MM.1S (cell line): Measurements from ENCODE around the gene PKHD1.

Experiments
- DNase-seq: peaks from one replicate; pipeline ENCODE4 v3.0.0-alpha.2; 2015
- H2AFZ ChIP-seq: fragments of 300-600 bp; sonication (generic); 2 replicates; pipeline ENCODE4 v1.6.0; 2016; ENCODE audit warnings: antibody characterized with exemption, low read length
- H3F3A ChIP-seq: fragments of 300-600 bp; sonication (generic); 2 replicates; pipeline ENCODE4 v1.6.1; 2016; ENCODE audit warnings: mild to moderate bottlenecking, antibody characterized with exemption, low read length, moderate library complexity, mixed read lengths; ENCODE audit not compliant: insufficient read depth
- H3K27ac ChIP-seq: fragments of 300-600 bp; sonication (generic); 2 replicates; pipeline ENCODE4 v1.5.1; 2016; ENCODE audit warnings: mild to moderate bottlenecking, low read length
- H3K27me3 ChIP-seq: fragments of 300-600 bp; sonication (generic); replicated peaks from 2 replicates; pipeline ENCODE4 v1.6.0; 2016; ENCODE audit warnings: low read length; ENCODE audit not compliant: insufficient read depth
- H3K36me3 ChIP-seq: fragments of 300-600 bp; sonication (generic); replicated peaks from 2 replicates; pipeline ENCODE4 v1.6.1; 2016; ENCODE audit warnings: mild to moderate bottlenecking, low read length, mixed read lengths; ENCODE audit not compliant: insufficient read depth
- H3K4me1 ChIP-seq: fragments of 300-600 bp; sonication (generic); 2 replicates; pipeline ENCODE4 v1.6.1; 2016; ENCODE audit warnings: low read length, mixed read lengths
- H3K4me2 ChIP-seq: fragments of 300-600 bp; sonication (generic); 2 replicates; pipeline ENCODE4 v1.6.0; 2016; ENCODE audit warnings: low read depth, low read length
- H3K4me3 ChIP-seq: fragments of 300-600 bp; sonication (generic); 2 replicates; pipeline ENCODE4 v1.5.1; 2016; ENCODE audit warnings: low read length, mixed read lengths
- H3K79me2 ChIP-seq: fragments of 300-600 bp; sonication (generic); 2 replicates; pipeline ENCODE4 v1.6.1; 2016; ENCODE audit warnings: mixed run types, low read length, mixed read lengths
- H3K9ac ChIP-seq: fragments of 300-600 bp; sonication (generic); 2 replicates; pipeline ENCODE4 v1.6.1; 2016; ENCODE audit warnings: low read length, mixed read lengths
- H3K9me2 ChIP-seq: fragments of 300-600 bp; sonication (generic); replicated peaks from 2 replicates; pipeline ENCODE4 v1.6.1; 2016; ENCODE audit warnings: mild to moderate bottlenecking, low read length, mixed read lengths; ENCODE audit not compliant: insufficient read depth
- H3K9me3 ChIP-seq: fragments of 300-600 bp; sonication (generic); replicated peaks from 2 replicates; pipeline ENCODE4 v1.6.1; 2016; ENCODE audit warnings: mild to moderate bottlenecking, low read length, mixed read lengths; ENCODE audit not compliant: insufficient read depth
- H4K20me1 ChIP-seq: fragments of 300-600 bp; sonication (generic); 2 replicates; pipeline ENCODE4 v1.6.1; 2016; ENCODE audit warnings: mild to moderate bottlenecking, low read length, moderate library complexity, mixed read lengths; ENCODE audit not compliant: insufficient read depth
- CTCF ChIP-seq: fragments of 300-600 bp; sonication (generic); IDR thresholded peaks from 2 replicates; pipeline ENCODE4 v1.5.1; 2016; ENCODE audit warnings: antibody characterized with exemption, low read length, mixed read lengths
- EZH2 ChIP-seq: fragments of 300-600 bp; sonication (generic); optimal IDR thresholded peaks from 2 replicates; pipeline ENCODE3; 2017; ENCODE audit warnings: low read depth, mild to moderate bottlenecking, antibody characterized with exemption, low read length, mixed read lengths
- EZH2phosphoT487 ChIP-seq: fragments of 300-600 bp; sonication (generic); IDR thresholded peaks from 2 replicates; pipeline ENCODE4 v1.6.1; 2018; ENCODE audit warnings: antibody characterized with exemption, low read length

The PKHD1 gene

GRCh38 chr6:51619042-51619799 lies 468.2 kb downstream of the PKHD1 start:
- H3K79me2 ChIP-seq = no peaks in the 10 kb centered on the region
- no peak overlapping the region for H2AFZ ChIP-seq
- DNase-seq = no peak

GRCh38 chr6:51618563-51618962 lies 468.9 kb downstream of the PKHD1 start:
- Histone ChIP-seq H3K27me3 (no peaks in the 10 kb centered on the region), H3K36me3 (no peaks in the 10 kb centered on the region), H3K9me3 (no peaks in the 10 kb centered on the region), H3K4me1 (no peaks in the 10 kb centered on the region), H3K4me2 (no peak overlapping the region), H3K9me2 (no peaks in the 10 kb centered on the region), H3K9ac (no peak overlapping the region), H2AFZ (no peak overlapping the region), H3K27ac (no peak overlapping the region), H4K20me1 (no peaks in the 10 kb centered on the region), H3K4me3 (no peak overlapping the region), H3F3A (no peaks in the 10 kb centered on the region), H3K79me2 (no peaks in the 10 kb centered on the region)
- TF ChIP-seq CTCF = peak; percentile 56
- TF ChIP-seq EZH2 = no peak
- no peak for TF ChIP-seq EZH2phosphoT487
- no peak for DNase-seq

More at GRCh38 chr6:51619042-51619799, 468.2 kb downstream of the PKHD1 start:
- Histone ChIP-seq H4K20me1 (no peaks in the 10 kb centered on the region), H3K27me3 (no peaks in the 10 kb centered on the region), H3K9me3 (no peaks in the 10 kb centered on the region), H3K36me3 (no peaks in the 10 kb centered on the region), H3F3A (no peaks in the 10 kb centered on the region), H3K9ac (no peak overlapping the region), H3K27ac (no peak overlapping the region), H3K4me3 (no peak overlapping the region), H3K4me1 (no peaks in the 10 kb centered on the region), H3K4me2 (no peak overlapping the region), H3K9me2 (no peaks in the 10 kb centered on the region)
- no peak for TF ChIP-seq EZH2
- TF ChIP-seq EZH2phosphoT487 = no peak
- no peak for TF ChIP-seq CTCF

GRCh38 chr6:51617751-51618150 lies 469.7 kb downstream of the PKHD1 start:
- Histone ChIP-seq H3K9ac (no peak overlapping the region), H3K4me3 (no peak overlapping the region), H4K20me1 (no peaks in the 10 kb centered on the region), H3K9me2 (no peaks in the 10 kb centered on the region), H3K27ac (no peak overlapping the region), H3K4me1 (no peaks in the 10 kb centered on the region), H3K27me3 (no peaks in the 10 kb centered on the region), H2AFZ (no peak overlapping the region), H3K36me3 (no peaks in the 10 kb centered on the region), H3F3A (no peaks in the 10 kb centered on the region), H3K4me2 (no peak overlapping the region), H3K79me2 (no peaks in the 10 kb centered on the region), H3K9me3 (no peaks in the 10 kb centered on the region)
- DNase-seq = no peak
- TF ChIP-seq EZH2phosphoT487 (no peak), EZH2 (no peak), CTCF (no peak)
